Brain microvascular endothelial cell (primary cell): ENCODE data around the gene NOL4L.

ENCODE experiments used
- DNase-seq: peaks from one replicate; pipeline ENCODE4 v3.0.0-alpha.2; 2020
- H3K27ac ChIP-seq: fragments of 250-450 bp; sonication (Bioruptor Pico); 2 replicates; pipeline ENCODE4 v1.5.1; 2020; ENCODE audit warnings: mild to moderate bottlenecking, moderate library complexity
- H3K27me3 ChIP-seq: fragments of 250-450 bp; sonication (Bioruptor Pico); replicated peaks from 2 replicates; pipeline ENCODE4 v1.5.1; 2020; ENCODE audit warnings: mild to moderate bottlenecking
- H3K36me3 ChIP-seq: fragments of 250-450 bp; sonication (Bioruptor Pico); replicated peaks from 2 replicates; pipeline ENCODE4 v1.5.1; 2020; ENCODE audit warnings: mild to moderate bottlenecking
- H3K4me3 ChIP-seq: 2 replicates; pipeline ENCODE4 v1.5.1; 2011; ENCODE audit warnings: low read depth, mild to moderate bottlenecking, control low read depth, low read length, moderate library complexity
- in situ Hi-C: cut with HindIII; loops from 2 replicates; pipeline ENCODE4 v1.10.0; 2017; ENCODE audit warnings: low sequenced_read_pairs, low pct_ligation_motif_present
- TF ChIP-seq, protein P1 (sequence below): IDR thresholded peaks from 2 replicates; pipeline ENCODE4 v1.5.1; 2011; ENCODE audit warnings: low read depth, mild to moderate bottlenecking, moderate library complexity, low read length, control low read depth, inconsistent platforms; ENCODE audit errors: missing control alignments

Gene NOL4L

GRCh38 chr20:32510120-32510600, 75.0 kb downstream of the NOL4L start:
- in situ Hi-C loops, result no loop called here
- TF ChIP-seq, protein P1, sequence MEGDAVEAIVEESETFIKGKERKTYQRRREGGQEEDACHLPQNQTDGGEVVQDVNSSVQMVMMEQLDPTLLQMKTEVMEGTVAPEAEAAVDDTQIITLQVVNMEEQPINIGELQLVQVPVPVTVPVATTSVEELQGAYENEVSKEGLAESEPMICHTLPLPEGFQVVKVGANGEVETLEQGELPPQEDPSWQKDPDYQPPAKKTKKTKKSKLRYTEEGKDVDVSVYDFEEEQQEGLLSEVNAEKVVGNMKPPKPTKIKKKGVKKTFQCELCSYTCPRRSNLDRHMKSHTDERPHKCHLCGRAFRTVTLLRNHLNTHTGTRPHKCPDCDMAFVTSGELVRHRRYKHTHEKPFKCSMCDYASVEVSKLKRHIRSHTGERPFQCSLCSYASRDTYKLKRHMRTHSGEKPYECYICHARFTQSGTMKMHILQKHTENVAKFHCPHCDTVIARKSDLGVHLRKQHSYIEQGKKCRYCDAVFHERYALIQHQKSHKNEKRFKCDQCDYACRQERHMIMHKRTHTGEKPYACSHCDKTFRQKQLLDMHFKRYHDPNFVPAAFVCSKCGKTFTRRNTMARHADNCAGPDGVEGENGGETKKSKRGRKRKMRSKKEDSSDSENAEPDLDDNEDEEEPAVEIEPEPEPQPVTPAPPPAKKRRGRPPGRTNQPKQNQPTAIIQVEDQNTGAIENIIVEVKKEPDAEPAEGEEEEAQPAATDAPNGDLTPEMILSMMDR, result no peak
- no peak overlapping the region for H3K4me3 ChIP-seq
- H3K27me3 ChIP-seq, result no peaks in the 10 kb centered on the region
- H3K27ac ChIP-seq, result no peak overlapping the region
- H3K36me3 ChIP-seq, result no peaks in the 10 kb centered on the region
- no peak for DNase-seq

DNA sequence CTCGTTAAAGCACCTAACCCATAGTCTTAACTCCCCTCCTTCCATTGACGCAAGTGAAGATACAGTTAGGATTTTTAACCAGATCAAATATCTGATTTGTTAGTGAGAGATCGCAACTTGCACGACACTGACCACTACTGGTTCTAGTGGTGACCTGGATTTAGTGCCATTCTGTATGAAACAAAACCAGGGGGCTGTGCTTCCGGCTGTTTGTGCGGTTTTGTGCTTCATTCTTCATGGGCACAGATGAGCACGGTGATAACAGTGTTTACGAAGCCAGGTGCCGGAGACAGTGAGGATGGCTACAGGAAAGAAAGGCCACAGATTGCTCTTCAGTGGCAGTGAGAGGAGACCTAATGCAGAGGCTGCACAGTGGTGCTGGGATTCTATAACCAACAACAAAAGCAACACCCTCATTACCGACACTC, 75.5 kb downstream of the NOL4L start:
- Histone ChIP-seq H3K27ac (no peak overlapping the region), H3K36me3 (no peaks in the 10 kb centered on the region), H3K4me3 (no peak overlapping the region), H3K27me3 (no peaks in the 10 kb centered on the region)
- in situ Hi-C loops, result no loop called here
- DNase-seq, result no peak
- TF ChIP-seq, protein P1, result peak; percentile 58

DNA sequence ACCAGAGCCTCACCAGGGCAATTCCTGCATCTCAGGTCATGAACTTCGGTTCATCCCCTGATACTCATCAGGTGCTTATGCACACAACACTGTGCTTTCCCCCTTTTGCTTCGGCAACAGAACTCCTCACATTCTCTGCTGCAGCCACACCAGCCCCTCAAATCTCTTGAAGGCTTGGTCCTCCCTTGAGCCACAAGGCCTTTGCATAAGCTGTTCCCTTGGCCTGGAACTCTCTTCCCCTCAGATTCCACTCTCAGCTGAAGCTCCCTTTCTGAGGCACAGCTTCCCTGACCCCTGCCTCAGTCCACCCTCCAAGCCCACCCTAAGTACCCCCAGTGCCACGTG, 76.4 kb downstream of the NOL4L start:
- in situ Hi-C loops, result no loop called here
- TF ChIP-seq, protein P1, result no peak
- Histone ChIP-seq H3K27ac (no peak overlapping the region), H3K36me3 (no peaks in the 10 kb centered on the region), H3K27me3 (no peaks in the 10 kb centered on the region), H3K4me3 (no peak overlapping the region)
- no peak for DNase-seq

DNA sequence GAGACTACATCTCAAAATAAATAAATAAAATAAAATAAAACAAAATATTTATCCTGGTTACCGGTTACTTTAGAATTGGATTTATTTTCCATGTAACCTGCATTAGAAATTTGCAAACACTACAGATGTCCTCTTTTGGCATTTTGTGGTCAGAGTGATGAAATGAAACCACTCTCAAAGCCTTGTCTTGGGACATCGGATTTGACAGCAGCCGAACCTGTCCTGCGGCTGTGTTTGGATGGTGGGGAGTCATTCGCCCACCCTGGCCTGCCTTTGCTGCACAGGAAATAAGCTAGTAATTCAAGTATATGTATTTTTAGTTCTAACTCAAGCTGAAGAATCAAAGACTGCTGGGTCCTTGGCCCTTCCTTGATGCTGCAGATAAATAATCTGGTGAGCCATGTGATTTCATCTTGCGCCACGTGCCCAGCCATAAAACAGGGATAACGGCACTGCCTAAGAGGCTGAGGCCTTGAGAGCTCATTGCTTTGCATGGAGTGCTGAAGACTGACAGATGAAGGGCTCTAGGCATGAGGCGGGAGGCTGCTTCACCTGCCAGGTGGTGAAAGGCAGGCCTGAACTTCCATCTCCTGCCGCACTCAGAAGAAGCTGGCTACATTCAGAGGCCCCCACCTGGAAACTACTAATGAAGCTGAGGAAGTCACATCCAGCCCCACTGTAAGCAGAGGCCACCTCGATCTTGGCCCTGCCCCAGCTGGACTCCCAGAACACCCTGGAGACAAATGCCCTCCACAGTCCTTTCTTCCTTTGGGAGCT, 76.9 kb downstream of the NOL4L start:
- Histone ChIP-seq H3K4me3 (no peak overlapping the region), H3K27ac (no peak overlapping the region)
- DNase-seq, result no peak

GRCh38 chr20:32506721-32507120, 78.4 kb downstream of the NOL4L start:
- Histone ChIP-seq H3K27ac (no peak overlapping the region), H3K36me3 (no peaks in the 10 kb centered on the region), H3K4me3 (no peak overlapping the region), H3K27me3 (no peaks in the 10 kb centered on the region)
- DNase-seq, result no peak
- in situ Hi-C loops, result no loop called here
- TF ChIP-seq, protein P1, result no peak

More for the DNA sequence above, 76.9 kb downstream of the NOL4L start:
- H3K36me3 ChIP-seq, result no peaks in the 10 kb centered on the region
- TF ChIP-seq, protein P1, result no peak
- in situ Hi-C loops, result no loop called here
- no peaks in the 10 kb centered on the region for H3K27me3 ChIP-seq
